ENCODE measurements around the gene CSPG4.
"Not testable (repeated sequence)": the region's sequence is repeated elsewhere in the genome, so short reads cannot be mapped to it uniquely, and the experiment has no call there.

DNA sequence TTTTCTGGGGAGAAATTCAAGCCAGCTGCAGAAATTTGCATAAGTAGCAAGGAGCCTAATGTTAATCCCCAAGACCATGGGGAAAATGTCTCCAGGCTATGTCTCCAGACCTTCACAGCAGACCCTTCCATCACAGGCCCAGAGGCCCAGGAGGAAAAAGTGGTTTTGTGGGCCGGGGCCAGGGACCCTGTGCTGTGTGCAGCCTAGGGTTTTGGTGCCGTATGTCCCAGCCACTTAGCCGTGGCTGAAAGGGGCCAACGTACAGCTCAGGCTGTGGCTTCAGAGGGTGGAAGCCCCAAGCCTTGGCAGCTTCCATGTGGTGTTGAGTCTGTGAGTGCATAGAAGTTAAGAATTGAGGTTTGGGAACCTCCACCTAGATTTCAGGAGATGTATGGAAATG lies 29.7 kb upstream of the CSPG4 start:
- TF ChIP-seq, protein P1, sequence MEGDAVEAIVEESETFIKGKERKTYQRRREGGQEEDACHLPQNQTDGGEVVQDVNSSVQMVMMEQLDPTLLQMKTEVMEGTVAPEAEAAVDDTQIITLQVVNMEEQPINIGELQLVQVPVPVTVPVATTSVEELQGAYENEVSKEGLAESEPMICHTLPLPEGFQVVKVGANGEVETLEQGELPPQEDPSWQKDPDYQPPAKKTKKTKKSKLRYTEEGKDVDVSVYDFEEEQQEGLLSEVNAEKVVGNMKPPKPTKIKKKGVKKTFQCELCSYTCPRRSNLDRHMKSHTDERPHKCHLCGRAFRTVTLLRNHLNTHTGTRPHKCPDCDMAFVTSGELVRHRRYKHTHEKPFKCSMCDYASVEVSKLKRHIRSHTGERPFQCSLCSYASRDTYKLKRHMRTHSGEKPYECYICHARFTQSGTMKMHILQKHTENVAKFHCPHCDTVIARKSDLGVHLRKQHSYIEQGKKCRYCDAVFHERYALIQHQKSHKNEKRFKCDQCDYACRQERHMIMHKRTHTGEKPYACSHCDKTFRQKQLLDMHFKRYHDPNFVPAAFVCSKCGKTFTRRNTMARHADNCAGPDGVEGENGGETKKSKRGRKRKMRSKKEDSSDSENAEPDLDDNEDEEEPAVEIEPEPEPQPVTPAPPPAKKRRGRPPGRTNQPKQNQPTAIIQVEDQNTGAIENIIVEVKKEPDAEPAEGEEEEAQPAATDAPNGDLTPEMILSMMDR (IDR thresholded peaks at IDR 0.05): not testable (repeated sequence)
- not testable (repeated sequence) for TF ChIP-seq EZH2 (IDR thresholded peaks at IDR 0.05; ENCODE audit: borderline replicate concordance, insufficient read depth, low read depth, low read length, poor library complexity, severe bottlenecking)
